Prostate gland (tissue), 2 donors: ENCODE data around the gene FAM161B.

ENCODE experiments used
- POLR2A ChIP-seq: fragments of 450-650 bp; IDR thresholded peaks from one replicate; pipeline ENCODE4 v1.6.1; 2016; ENCODE audit warnings: antibody characterized with exemption, mild to moderate bottlenecking
- TF ChIP-seq, protein P1 (sequence below), 4 experiments: fragments of 200-600 bp in 2 of 4; fragments of 450-650 bp in 2 of 4; sonication (generic) in 2 of 4; IDR thresholded peaks; 1 replicate in 3 of 4; 2 replicates in 1 of 4; pipeline ENCODE4 v1.5.1; 2016 to 2019; ENCODE audit warnings: antibody characterized with exemption in 4 of 4, mild to moderate bottlenecking in 2 of 4, moderate library complexity in 2 of 4

DNA sequence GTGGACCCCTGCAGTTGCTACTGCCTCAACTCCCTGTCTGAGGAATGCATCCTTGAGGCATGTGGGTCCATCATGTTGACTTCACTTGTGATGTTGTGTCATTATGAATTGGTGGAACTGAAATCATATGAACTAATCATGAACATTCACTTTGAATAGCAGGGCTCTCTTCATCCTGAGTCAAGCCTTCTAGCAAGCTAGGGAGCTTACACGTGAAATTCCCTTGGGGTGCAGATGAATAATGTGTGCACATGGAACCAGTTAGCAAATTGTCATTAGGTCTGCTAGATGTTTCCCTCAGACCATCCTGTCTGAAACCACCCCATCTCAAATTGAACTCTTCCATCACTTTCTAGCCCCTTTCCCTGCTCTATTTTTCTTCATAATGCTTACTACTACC is 3.8 kb upstream of the FAM161B start:
- TF ChIP-seq, protein P1, sequence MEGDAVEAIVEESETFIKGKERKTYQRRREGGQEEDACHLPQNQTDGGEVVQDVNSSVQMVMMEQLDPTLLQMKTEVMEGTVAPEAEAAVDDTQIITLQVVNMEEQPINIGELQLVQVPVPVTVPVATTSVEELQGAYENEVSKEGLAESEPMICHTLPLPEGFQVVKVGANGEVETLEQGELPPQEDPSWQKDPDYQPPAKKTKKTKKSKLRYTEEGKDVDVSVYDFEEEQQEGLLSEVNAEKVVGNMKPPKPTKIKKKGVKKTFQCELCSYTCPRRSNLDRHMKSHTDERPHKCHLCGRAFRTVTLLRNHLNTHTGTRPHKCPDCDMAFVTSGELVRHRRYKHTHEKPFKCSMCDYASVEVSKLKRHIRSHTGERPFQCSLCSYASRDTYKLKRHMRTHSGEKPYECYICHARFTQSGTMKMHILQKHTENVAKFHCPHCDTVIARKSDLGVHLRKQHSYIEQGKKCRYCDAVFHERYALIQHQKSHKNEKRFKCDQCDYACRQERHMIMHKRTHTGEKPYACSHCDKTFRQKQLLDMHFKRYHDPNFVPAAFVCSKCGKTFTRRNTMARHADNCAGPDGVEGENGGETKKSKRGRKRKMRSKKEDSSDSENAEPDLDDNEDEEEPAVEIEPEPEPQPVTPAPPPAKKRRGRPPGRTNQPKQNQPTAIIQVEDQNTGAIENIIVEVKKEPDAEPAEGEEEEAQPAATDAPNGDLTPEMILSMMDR (IDR thresholded peaks at IDR 0.05): no peak
- no peak for TF ChIP-seq POLR2A
